ENCODE measurements around the gene IREB2. TPM values are rescaled to one million over a fixed set of nuclear protein-coding genes. Genes with fewer than 3 reads are reported as not detected.
A peak's percentile ranks its signal among the peaks of the same experiment; 100 is the strongest.

IREB2 gene
- total and polyA plus RNA-seq, 12 donors = 11.8 to 148 (median 86.7) TPM

DNA sequence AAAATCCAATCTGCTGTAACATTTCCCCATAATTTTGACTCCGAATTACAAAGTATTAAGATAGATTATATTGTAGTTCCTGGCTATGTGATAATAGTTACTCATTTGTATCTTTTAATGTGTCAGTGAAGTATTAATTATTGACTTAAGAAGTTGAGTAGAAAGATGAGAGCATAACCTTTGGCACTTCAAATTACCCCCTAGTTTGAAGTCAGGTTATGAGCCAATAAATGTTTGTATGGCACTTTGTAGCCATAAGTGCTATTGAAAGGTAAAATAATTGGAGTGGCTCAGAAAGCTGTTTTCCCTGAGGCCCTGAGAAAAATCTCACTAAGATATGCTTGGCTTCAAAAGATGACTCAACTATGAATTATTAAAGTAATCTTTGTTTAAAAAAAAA lies 31.0 kb downstream of the IREB2 start:
- H3K9me3 ChIP-seq (replicated peaks in 1 of 3) = no peaks in the 10 kb centered on the region
- WGBS, 4 donors = 69 to 99% (median 96%) methylated on average over 1 of the region's 1 CpG
- TF ChIP-seq POLR2A (IDR thresholded peaks at IDR 0.05) (no peak), CTCF (IDR thresholded peaks at IDR 0.05) (no peak)
- intact Hi-C loops (cut with DNase I) = no loop called here
- H3K4me3 ChIP-seq = no peak overlapping the region
- H3K27ac ChIP-seq = no peak overlapping the region
- no peaks in the 10 kb centered on the region for H3K27me3 ChIP-seq
- H3K4me1 ChIP-seq (replicated peaks in 1 of 2) = peaks cover 25% of the 10 kb centered on the region in 2 donors
- H3K36me3 ChIP-seq (replicated peaks in 1 of 2) = peaks cover 0 to 72% of the 10 kb centered on the region in 2 donors
- no peak for DNase-seq

GRCh38 chr15:78477295-78477694 lies 39.3 kb downstream of the IREB2 start:
- no peak for TF ChIP-seq CTCF (IDR thresholded peaks at IDR 0.05)
- TF ChIP-seq POLR2A (IDR thresholded peaks at IDR 0.05) = no peak
- 76 to 79% (median 77%) methylated on average over 5 of the region's 5 CpGs for WGBS, 4 donors
- DNase-seq = no peak
- Histone ChIP-seq H3K36me3 (replicated peaks in 1 of 2) (peaks cover 0 to 66% of the 10 kb centered on the region in 2 donors), H3K4me3 (no peak overlapping the region), H3K27me3 (no peaks in the 10 kb centered on the region), H3K27ac (peak overlapping the region in 1 of 5 donors; percentile 8), H3K4me1 (replicated peaks in 1 of 2) (peaks cover 6 to 12% of the 10 kb centered on the region in 2 donors), H3K9me3 (replicated peaks in 1 of 3) (no peaks in the 10 kb centered on the region)
- intact Hi-C loops (cut with DNase I) = no loop called here

GRCh38 chr15:78479650-78480049 lies 41.6 kb downstream of the IREB2 start:
- no peaks in the 10 kb centered on the region for H3K9me3 ChIP-seq (replicated peaks in 1 of 3)
- no peak overlapping the region for H3K4me3 ChIP-seq
- H3K27ac ChIP-seq = peak overlapping the region in 2 of 5 donors; percentile 23 to 48
- peaks cover 0 to 66% of the 10 kb centered on the region in 2 donors for H3K36me3 ChIP-seq (replicated peaks in 1 of 2)
- intact Hi-C loops (cut with DNase I) = loop anchor here in 1 of 2 donors (5.0 kb wide), 1 partner anchor 42 kb away; the partner anchor contains the start of gene IREB2
- TF ChIP-seq CTCF (IDR thresholded peaks at IDR 0.05) = no peak
- no peak for TF ChIP-seq POLR2A (IDR thresholded peaks at IDR 0.05)
- peak in 5 of 7 donors; percentile 59 to 72 (median 67) for DNase-seq
- 54 to 68% (median 61%) methylated on average over 3 of the region's 3 CpGs for WGBS, 4 donors
- H3K4me1 ChIP-seq (replicated peaks in 1 of 2) = peaks cover 6 to 12% of the 10 kb centered on the region in 2 donors
- no peaks in the 10 kb centered on the region for H3K27me3 ChIP-seq

DNA sequence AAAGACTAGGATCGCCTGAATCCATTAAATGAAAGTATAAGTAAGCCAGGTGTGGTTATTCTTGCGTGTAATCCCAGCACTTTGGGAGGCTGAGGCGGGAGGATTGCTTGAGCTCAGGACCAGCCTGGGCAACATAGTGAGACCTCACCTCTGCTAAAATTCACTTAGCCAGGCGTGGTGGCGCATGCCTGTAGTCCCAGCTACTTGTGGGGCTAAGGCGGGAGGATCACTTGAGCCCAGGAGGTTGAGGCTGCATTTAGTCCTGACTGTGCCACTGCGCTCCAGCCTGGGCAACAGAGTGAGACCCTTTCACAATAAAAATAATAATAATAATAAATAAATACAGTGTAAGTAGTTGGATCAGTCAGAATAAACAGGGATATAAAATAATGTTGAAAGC lies 43.9 kb downstream of the IREB2 start:
- peak overlapping the region in 2 of 5 donors; percentile 10 to 28 for H3K27ac ChIP-seq
- peaks cover 6 to 19% of the 10 kb centered on the region in 2 donors for H3K4me1 ChIP-seq (replicated peaks in 1 of 2)
- peak in 1 of 7 donors; percentile 25 for DNase-seq
- H3K27me3 ChIP-seq = no peaks in the 10 kb centered on the region
- H3K4me3 ChIP-seq = no peak overlapping the region
- WGBS, 4 donors = 88 to 95% (median 91%) methylated on average over 7 of the region's 7 CpGs
- intact Hi-C loops (cut with DNase I) = loop anchor here in 1 of 2 donors (5.0 kb wide), 1 partner anchor 45 kb away; the partner anchor contains the start of gene IREB2
- TF ChIP-seq CTCF (IDR thresholded peaks at IDR 0.05) (no peak), POLR2A (IDR thresholded peaks at IDR 0.05) (no peak)
- H3K36me3 ChIP-seq (replicated peaks in 1 of 2) = peaks cover 0 to 67% of the 10 kb centered on the region in 2 donors
- H3K9me3 ChIP-seq (replicated peaks in 1 of 3) = no peaks in the 10 kb centered on the region

Measured in adrenal gland (tissue), 12 donors.